Lower leg skin (tissue), 3 donors: ENCODE measurements around the gene EXOC6B.

Experiments
- POLR2A ChIP-seq, 2 donors: fragments of 450-650 bp; IDR thresholded peaks; one replicate each; pipeline ENCODE4 v1.6.1; 2016 to 2017; ENCODE audit warnings: antibody characterized with exemption in 2 of 2, mild to moderate bottlenecking in 1 of 2, moderate library complexity in 1 of 2
- TF ChIP-seq, protein P1 (sequence below), 3 donors: fragments of 450-650 bp; IDR thresholded peaks; one replicate each; pipeline ENCODE4 v1.5.1; 2016; ENCODE audit warnings: antibody characterized with exemption in 3 of 3, mild to moderate bottlenecking in 3 of 3, moderate library complexity in 2 of 3

DNA sequence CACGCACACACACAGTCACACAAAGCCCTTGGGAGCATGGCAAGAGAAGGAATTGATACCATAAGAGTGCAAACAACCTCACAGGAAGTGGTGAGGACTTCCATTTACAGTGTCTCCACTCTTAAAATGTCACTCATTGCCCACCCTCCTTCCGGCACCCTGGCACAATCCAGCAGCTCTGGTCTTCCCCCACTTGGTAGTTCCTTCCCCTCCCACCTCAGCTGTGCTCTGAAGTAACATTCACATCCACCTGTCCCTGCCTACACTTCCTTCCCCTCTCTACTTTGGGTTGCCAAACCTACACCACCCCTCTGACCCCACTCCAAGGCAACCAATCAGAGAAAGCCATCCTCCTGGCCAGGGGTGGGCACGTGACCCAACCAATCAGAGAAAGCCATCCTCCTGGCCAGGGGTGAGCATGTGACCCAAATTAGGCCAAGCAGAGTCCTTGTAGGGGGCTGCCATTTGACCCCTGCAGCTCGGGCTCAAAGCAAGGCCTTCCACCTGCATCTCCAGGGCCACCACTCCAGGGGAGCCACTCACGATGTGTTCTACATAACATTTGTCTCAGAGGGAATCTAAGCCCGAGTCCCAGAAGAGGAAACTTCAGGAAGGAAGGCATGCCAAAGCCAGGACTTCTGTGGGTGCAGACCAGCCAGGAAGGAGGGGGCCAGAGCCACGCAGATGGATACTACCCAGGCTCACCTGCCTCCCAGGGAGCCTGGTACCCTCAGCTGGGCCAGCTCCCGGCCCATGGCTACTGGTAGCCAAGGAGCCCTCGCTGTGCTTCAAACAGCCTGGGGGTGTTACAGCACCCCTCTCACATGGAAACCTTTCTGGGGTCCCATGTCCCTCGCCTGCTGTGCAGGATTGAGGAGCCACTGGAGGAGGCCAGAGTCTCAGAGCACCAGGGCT is 699.4 kb downstream of the EXOC6B start:
- TF ChIP-seq, protein P1, sequence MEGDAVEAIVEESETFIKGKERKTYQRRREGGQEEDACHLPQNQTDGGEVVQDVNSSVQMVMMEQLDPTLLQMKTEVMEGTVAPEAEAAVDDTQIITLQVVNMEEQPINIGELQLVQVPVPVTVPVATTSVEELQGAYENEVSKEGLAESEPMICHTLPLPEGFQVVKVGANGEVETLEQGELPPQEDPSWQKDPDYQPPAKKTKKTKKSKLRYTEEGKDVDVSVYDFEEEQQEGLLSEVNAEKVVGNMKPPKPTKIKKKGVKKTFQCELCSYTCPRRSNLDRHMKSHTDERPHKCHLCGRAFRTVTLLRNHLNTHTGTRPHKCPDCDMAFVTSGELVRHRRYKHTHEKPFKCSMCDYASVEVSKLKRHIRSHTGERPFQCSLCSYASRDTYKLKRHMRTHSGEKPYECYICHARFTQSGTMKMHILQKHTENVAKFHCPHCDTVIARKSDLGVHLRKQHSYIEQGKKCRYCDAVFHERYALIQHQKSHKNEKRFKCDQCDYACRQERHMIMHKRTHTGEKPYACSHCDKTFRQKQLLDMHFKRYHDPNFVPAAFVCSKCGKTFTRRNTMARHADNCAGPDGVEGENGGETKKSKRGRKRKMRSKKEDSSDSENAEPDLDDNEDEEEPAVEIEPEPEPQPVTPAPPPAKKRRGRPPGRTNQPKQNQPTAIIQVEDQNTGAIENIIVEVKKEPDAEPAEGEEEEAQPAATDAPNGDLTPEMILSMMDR (IDR thresholded peaks at IDR 0.05): no peak
- no peak for TF ChIP-seq POLR2A (IDR thresholded peaks at IDR 0.05)
